SK-N-MC (cell line): ENCODE measurements around the gene SH3RF1.

ENCODE experiments used
- EZH2 ChIP-seq: fragments of 200-600 bp; sonication (generic); IDR thresholded peaks from one replicate; pipeline ENCODE4 v1.6.1; 2017; ENCODE audit warnings: antibody characterized with exemption
- FOXP2 ChIP-seq: optimal IDR thresholded peaks from 2 replicates; pipeline ENCODE3; 2011; ENCODE audit warnings: mild to moderate bottlenecking, moderate library complexity; ENCODE audit not compliant: insufficient read depth; ENCODE audit errors: extremely low read length, control extremely low read depth
- POLR2AphosphoS5 ChIP-seq: IDR thresholded peaks from 2 replicates; pipeline ENCODE4 v1.6.1; 2012; ENCODE audit warnings: mild to moderate bottlenecking, low read depth, low read length, borderline replicate concordance

DNA sequence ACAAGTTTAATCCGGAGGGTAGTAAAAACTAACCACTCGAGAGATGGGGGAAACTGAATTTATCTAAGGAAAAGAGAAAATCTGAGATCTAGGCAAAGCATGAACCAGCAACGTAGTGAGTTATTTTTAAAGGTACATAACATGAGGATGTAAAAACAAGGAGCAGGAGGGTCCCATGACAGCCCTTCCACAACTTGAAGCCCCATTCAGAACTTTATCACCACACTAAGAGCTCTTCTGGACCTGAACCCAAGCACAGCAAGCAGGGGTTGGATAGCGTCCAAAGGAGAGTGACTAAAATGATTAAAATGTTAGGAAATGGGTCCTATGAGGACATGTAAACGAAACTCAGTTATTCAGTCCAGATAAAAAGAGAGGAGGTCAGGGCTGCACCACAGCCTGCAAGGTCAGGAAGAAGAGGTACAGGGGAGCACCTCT, 16.2 kb downstream of the SH3RF1 start:
- TF ChIP-seq EZH2 = no peak
- TF ChIP-seq POLR2AphosphoS5 = no peak
- no peak for TF ChIP-seq FOXP2
